ENCODE results near the gene NEO1. TPM values are rescaled to one million over a fixed set of nuclear protein-coding genes. Genes with fewer than 3 reads are reported as not detected.
"Not testable (repeated sequence)": the region's sequence is repeated elsewhere in the genome, so short reads cannot be mapped to it uniquely, and the experiment has no call there.

Gene NEO1
- polyA plus RNA-seq, 4 donors: 8.4 to 162 (median 21.7) TPM

DNA sequence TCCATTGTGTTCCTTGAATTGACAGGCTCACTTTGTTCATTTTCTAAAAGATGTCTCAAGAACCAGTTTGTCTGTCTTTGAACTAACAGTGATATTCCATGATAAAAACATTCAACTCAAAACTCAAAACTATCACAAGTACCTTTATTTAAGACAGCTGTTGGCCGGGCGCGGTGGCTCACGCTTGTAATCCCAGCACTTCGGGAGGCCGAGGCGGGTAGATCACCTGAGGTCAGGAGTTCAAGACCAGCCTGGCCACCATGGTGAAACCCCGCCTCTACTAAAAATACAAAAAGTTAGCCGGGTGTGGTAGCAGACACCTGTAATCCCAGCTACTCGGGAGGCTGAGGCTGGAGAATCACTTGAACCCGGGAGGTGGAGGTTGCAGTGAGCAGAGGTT is 248.0 kb downstream of the NEO1 start:
- not testable (repeated sequence) for H3K27me3 ChIP-seq (ENCODE audit: control insufficient read depth in 3 of 3, insufficient read depth in 3 of 3, low read length in 3 of 3); H3K27ac ChIP-seq (ENCODE audit: low read depth in 1 of 3, low read length in 2 of 3); H3K9me3 ChIP-seq (ENCODE audit: control insufficient read depth in 2 of 2, insufficient read depth in 1 of 2, low read depth in 1 of 2, low read length in 1 of 2); H3K4me1 ChIP-seq (ENCODE audit: control insufficient read depth in 3 of 3, insufficient read depth in 2 of 3, low read depth in 1 of 3, low read length in 2 of 3); DNase-seq; H3K4me3 ChIP-seq (ENCODE audit: low read depth in 1 of 3, low read length in 3 of 3); FAIRE-seq
- 85 to 92% (median 86%) methylated on average over 11 of the region's 11 CpGs for WGBS, 3 donors
- peaks cover 5 to 75% (median 19%) of the 10 kb centered on the region in 3 donors for H3K36me3 ChIP-seq (ENCODE audit: control insufficient read depth in 3 of 3, insufficient read depth in 2 of 3, low read depth in 1 of 3, low read length in 3 of 3)

DNA sequence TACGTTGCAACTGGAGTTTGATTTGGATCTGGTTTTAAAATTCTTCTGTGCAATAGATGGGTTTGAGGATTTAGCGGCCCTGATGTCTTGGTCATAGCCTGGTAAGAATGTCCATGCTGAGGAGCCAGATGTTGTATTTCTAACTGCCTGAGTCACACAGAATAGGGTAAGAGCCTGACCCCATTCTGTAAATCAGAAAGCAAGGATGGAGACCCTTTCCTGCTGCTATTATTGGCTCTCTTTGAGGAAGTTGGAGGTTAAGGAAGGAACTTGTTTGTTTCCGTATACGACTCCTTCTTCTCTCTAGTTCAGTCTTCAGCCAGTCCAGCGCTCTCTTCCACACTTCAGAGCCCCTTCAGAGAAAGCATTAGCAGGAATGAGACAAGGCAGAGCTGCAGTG is 251.4 kb downstream of the NEO1 start:
- Histone ChIP-seq H3K4me3 (ENCODE audit: low read depth in 1 of 3, low read length in 3 of 3) (no peak overlapping the region), H3K4me1 (ENCODE audit: control insufficient read depth in 3 of 3, insufficient read depth in 2 of 3, low read depth in 1 of 3, low read length in 2 of 3) (no peaks in the 10 kb centered on the region), H3K9me3 (ENCODE audit: control insufficient read depth in 2 of 2, insufficient read depth in 1 of 2, low read depth in 1 of 2, low read length in 1 of 2) (no peaks in the 10 kb centered on the region), H3K27ac (ENCODE audit: low read depth in 1 of 3, low read length in 2 of 3) (no peak overlapping the region), H3K27me3 (ENCODE audit: control insufficient read depth in 3 of 3, insufficient read depth in 3 of 3, low read length in 3 of 3) (no peaks in the 10 kb centered on the region), H3K36me3 (ENCODE audit: control insufficient read depth in 3 of 3, insufficient read depth in 2 of 3, low read depth in 1 of 3, low read length in 3 of 3) (peaks cover 5 to 72% (median 11%) of the 10 kb centered on the region in 3 donors)
- DNase-seq: no peak
- WGBS, 3 donors: 68 to 96% (median 79%) methylated on average over 5 of the region's 5 CpGs
- no peak for FAIRE-seq

DNA sequence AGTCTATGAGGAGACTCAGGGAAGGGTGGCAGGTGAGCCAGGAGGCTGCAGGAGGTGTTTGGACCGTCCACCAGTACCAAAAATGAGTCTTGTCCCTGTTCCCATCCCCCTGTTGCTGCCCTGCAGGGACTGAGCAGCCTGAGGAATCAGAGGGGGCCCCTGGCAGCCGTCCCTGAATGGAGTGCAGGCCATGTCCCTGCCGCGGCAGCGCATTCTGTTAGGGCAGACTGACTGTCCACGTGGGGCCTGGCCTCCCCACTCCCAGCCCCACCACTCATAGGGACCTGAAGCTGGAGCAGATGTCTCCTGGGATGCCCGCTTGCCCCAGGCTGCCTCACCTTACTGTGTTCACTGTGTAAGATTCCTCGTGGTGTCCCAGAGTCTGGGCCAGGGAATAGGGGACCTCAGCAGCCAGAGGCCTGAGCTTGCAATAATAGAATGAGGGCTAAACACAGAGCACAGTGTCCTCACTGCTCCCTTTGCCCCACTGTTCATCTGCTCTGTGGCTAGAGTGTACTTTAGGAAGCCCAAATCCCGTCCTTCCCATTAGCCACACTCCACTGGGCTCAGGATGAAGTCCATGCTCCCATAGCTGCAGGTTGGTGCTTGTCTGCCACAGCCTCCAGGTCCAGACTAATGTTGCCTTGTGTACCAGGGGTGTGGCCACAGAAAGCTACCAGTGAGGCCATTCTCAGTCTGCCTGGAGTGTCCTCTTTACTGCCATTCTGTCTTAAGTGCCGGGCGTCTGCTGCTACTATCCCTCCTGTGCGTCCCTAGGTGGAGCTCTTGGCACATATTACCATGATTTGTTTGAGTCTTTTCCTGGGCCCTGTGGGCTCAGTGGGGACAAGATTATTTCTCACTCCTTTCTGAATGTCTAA is 253.3 kb downstream of the NEO1 start:
- Histone ChIP-seq H3K9me3 (ENCODE audit: control insufficient read depth in 2 of 2, insufficient read depth in 1 of 2, low read depth in 1 of 2, low read length in 1 of 2) (no peaks in the 10 kb centered on the region), H3K27ac (ENCODE audit: low read depth in 1 of 3, low read length in 2 of 3) (no peak overlapping the region), H3K4me1 (ENCODE audit: control insufficient read depth in 3 of 3, insufficient read depth in 2 of 3, low read depth in 1 of 3, low read length in 2 of 3) (no peaks in the 10 kb centered on the region), H3K4me3 (ENCODE audit: low read depth in 1 of 3, low read length in 3 of 3) (no peak overlapping the region), H3K36me3 (ENCODE audit: control insufficient read depth in 3 of 3, insufficient read depth in 2 of 3, low read depth in 1 of 3, low read length in 3 of 3) (peaks cover 5 to 68% (median 11%) of the 10 kb centered on the region in 3 donors), H3K27me3 (ENCODE audit: control insufficient read depth in 3 of 3, insufficient read depth in 3 of 3, low read length in 3 of 3) (no peaks in the 10 kb centered on the region)
- 69 to 72% (median 72%) methylated on average over 12 of the region's 12 CpGs for WGBS, 3 donors
- DNase-seq: peak; percentile 62 to 72
- no peak for FAIRE-seq

DNA sequence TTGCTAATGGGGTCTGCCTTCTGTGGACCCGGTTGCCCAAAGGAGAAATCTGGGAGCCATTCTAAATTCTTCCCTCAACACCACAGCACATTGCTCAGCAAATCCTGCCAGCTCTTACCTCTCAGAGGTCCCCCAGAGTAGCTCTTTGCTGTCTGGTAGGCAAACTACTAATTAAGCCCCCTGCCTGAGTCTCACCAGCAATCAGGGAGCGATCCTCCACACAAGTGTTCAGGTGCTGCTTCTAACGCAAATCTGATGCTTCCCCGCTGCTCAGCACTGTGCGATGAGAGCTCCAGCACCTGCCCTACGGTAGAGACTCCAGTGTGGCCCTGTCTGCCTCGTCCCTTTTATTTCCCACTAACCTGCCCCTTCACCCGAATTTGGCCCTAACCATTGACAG is 256.0 kb downstream of the NEO1 start:
- FAIRE-seq (no peak), DNase-seq (no peak)
- no peaks in the 10 kb centered on the region for H3K27me3 ChIP-seq (ENCODE audit: control insufficient read depth in 3 of 3, insufficient read depth in 3 of 3, low read length in 3 of 3)
- H3K27ac ChIP-seq (ENCODE audit: low read depth in 1 of 3, low read length in 2 of 3): no peak overlapping the region
- no peak overlapping the region for H3K4me3 ChIP-seq (ENCODE audit: low read depth in 1 of 3, low read length in 3 of 3)
- no peaks in the 10 kb centered on the region for H3K9me3 ChIP-seq (ENCODE audit: control insufficient read depth in 2 of 2, insufficient read depth in 1 of 2, low read depth in 1 of 2, low read length in 1 of 2)
- no peaks in the 10 kb centered on the region for H3K4me1 ChIP-seq (ENCODE audit: control insufficient read depth in 3 of 3, insufficient read depth in 2 of 3, low read depth in 1 of 3, low read length in 2 of 3)
- 88 to 94% (median 92%) methylated on average over 8 of the region's 8 CpGs for WGBS, 3 donors
- H3K36me3 ChIP-seq (ENCODE audit: control insufficient read depth in 3 of 3, insufficient read depth in 2 of 3, low read depth in 1 of 3, low read length in 3 of 3): peaks cover 2 to 45% (median 7%) of the 10 kb centered on the region in 3 donors

DNA sequence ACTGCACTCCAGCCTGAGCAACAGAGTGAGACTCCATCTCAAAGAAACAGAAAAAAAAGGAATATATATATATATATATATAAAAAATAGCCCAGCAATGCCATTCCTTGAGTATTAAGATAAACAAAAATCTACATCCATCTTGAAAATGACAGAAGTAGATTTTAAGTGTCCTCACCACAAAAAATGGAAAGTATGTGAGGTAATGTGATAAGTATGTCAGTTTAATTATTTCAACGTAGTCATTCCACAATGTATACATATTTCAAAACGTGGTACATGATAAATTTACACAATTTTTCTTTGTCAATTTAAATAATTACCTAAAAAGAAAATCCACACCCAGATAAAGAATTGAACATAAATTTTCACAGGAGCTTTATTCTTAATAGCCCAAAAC is 261.6 kb downstream of the NEO1 start:
- H3K27ac ChIP-seq (ENCODE audit: low read depth in 1 of 3, low read length in 2 of 3): no peak overlapping the region
- 53 to 73% (median 66%) methylated on average over 2 of the region's 2 CpGs for whole genome bisulfite sequencing, 3 donors
- H3K36me3 ChIP-seq (ENCODE audit: control insufficient read depth in 3 of 3, insufficient read depth in 2 of 3, low read depth in 1 of 3, low read length in 3 of 3): peaks cover 0 to 4% (median 0%) of the 10 kb centered on the region in 3 donors
- H3K4me1 ChIP-seq (ENCODE audit: control insufficient read depth in 3 of 3, insufficient read depth in 2 of 3, low read depth in 1 of 3, low read length in 2 of 3): no peaks in the 10 kb centered on the region
- H3K27me3 ChIP-seq (ENCODE audit: control insufficient read depth in 3 of 3, insufficient read depth in 3 of 3, low read length in 3 of 3): peaks cover 0 to 5% (median 4%) of the 10 kb centered on the region in 3 donors
- FAIRE-seq (no peak), DNase-seq (no peak)
- no peak overlapping the region for H3K4me3 ChIP-seq (ENCODE audit: low read depth in 1 of 3, low read length in 3 of 3)
- H3K9me3 ChIP-seq (ENCODE audit: control insufficient read depth in 2 of 2, insufficient read depth in 1 of 2, low read depth in 1 of 2, low read length in 1 of 2): no peaks in the 10 kb centered on the region

DNA sequence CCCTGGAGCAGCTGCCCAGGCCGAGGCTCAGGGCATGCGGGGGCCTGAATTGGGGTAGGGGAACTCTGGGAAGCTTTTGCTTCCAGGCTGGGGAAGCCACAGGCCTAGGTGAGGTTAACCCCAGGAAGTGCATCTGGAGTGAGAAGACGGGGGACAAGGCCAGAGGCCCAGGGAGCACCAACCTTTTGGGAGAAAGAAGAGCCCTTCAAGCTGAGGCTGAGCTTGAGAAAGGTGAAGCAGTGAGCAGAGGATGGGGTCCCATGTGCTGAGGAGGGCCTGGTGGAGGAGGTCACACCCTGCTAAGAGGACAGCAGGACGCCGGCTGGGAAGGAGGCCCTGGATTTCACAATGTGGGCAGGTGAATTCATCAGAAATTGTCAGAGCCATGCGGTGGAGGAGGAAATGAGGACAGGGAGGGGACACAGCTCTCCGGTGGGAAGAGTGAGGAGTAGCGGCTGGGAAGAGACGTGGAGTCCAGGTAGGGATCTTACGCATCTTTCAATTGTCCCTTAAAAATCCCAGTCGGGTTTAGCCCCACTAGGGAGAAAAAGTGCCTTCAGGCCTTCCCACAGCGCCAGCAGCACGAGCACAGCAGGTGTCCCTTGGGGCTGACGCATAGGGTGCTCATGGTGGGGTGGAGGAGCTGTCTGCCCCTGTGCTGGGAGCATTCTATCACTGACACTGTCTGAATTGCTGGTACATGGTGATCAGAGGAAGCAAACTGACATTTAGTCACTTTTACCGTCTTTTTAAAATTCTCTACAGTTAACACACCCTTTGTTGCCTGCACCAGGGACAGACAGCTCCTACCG is 265.6 kb downstream of the NEO1 start:
- 78 to 81% (median 78%) methylated on average over 16 of the region's 16 CpGs for WGBS, 3 donors
- H3K27ac ChIP-seq (ENCODE audit: low read depth in 1 of 3, low read length in 2 of 3): no peak overlapping the region
- FAIRE-seq: no peak
- H3K4me3 ChIP-seq (ENCODE audit: low read depth in 1 of 3, low read length in 3 of 3): no peak overlapping the region
- H3K36me3 ChIP-seq (ENCODE audit: control insufficient read depth in 3 of 3, insufficient read depth in 2 of 3, low read depth in 1 of 3, low read length in 3 of 3): no peaks in the 10 kb centered on the region
- no peaks in the 10 kb centered on the region for H3K9me3 ChIP-seq (ENCODE audit: control insufficient read depth in 2 of 2, insufficient read depth in 1 of 2, low read depth in 1 of 2, low read length in 1 of 2)
- no peaks in the 10 kb centered on the region for H3K4me1 ChIP-seq (ENCODE audit: control insufficient read depth in 3 of 3, insufficient read depth in 2 of 3, low read depth in 1 of 3, low read length in 2 of 3)
- H3K27me3 ChIP-seq (ENCODE audit: control insufficient read depth in 3 of 3, insufficient read depth in 3 of 3, low read length in 3 of 3): peaks cover 0 to 12% (median 4%) of the 10 kb centered on the region in 3 donors
- no peak for DNase-seq

DNA sequence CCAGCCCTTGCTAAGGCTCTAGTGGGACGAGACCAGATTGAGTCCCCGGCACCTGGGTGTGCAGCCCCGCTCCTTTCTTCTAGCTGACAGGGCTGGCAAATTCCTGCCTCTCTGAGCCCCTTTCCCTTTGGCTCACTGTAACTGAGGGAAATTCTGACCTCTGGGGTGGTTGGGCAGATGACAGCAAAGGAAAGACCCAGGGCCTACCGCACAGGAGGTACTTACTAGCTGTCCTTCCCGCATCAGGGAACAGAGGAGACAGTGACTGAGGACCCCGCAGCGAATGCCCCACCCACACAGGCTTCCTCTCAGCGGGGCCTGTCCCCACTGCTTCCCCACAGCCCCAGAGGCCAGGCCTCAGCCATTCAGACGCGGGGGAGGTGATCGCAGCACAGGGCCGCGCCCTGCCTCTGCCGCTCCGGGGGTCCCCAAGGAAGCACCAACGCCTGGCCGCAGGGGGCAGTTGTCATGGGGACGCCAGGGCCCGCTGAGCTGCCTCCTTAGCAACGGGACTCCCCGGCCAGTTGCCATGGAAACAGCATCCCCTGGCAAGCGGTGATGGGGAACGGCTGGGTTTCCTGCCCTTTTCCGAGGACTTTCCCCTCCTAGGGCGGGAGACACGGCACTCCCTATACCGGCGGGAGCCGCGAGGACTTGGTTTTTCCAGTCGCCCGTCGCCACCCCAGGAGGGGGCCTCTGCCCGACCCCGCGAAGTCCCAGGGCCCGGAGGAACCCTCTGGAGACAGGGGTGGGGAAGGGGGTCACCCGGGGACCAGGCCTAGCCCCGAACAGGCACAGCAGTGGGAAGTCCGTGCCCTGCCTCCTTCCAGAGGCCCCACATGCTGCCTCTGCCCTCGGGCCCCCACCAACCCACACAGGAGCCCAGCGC is 266.4 kb downstream of the NEO1 start:
- Histone ChIP-seq H3K4me3 (ENCODE audit: low read depth in 1 of 3, low read length in 3 of 3) (no peak overlapping the region), H3K9me3 (ENCODE audit: control insufficient read depth in 2 of 2, insufficient read depth in 1 of 2, low read depth in 1 of 2, low read length in 1 of 2) (no peaks in the 10 kb centered on the region), H3K36me3 (ENCODE audit: control insufficient read depth in 3 of 3, insufficient read depth in 2 of 3, low read depth in 1 of 3, low read length in 3 of 3) (no peaks in the 10 kb centered on the region), H3K27ac (ENCODE audit: low read depth in 1 of 3, low read length in 2 of 3) (no peak overlapping the region), H3K4me1 (ENCODE audit: control insufficient read depth in 3 of 3, insufficient read depth in 2 of 3, low read depth in 1 of 3, low read length in 2 of 3) (no peaks in the 10 kb centered on the region), H3K27me3 (ENCODE audit: control insufficient read depth in 3 of 3, insufficient read depth in 3 of 3, low read length in 3 of 3) (peaks cover 0 to 12% (median 4%) of the 10 kb centered on the region in 3 donors)
- DNase-seq: peak; percentile 21 to 31
- FAIRE-seq: no peak
- 17 to 26% (median 18%) methylated on average over 39 to 42 of the region's 42 CpGs for WGBS, 3 donors

All from small intestine (tissue), 7 donors.